ENCODE data around the gene FAM149B1.

Gene FAM149B1

DNA sequence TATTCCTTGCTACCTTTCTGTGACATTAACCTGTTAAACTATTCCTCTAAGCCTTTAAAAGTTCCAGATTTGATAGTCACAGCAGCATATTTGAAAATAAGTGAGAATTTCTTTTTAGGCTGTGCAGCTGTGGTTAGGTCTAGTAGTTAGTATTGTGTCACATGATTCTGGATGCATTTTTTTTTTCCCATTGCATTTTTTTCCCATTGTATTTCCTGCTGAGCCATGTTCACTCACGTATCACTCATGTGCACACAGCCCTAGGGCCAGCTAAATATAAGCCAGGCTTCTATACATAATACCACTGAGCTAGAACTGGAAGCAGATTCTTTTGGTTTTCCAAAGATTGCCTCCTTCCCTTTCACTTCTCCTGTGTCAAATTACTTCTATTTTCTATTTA, 41.8 kb downstream of the FAM149B1 start:
- TF ChIP-seq, protein P1, sequence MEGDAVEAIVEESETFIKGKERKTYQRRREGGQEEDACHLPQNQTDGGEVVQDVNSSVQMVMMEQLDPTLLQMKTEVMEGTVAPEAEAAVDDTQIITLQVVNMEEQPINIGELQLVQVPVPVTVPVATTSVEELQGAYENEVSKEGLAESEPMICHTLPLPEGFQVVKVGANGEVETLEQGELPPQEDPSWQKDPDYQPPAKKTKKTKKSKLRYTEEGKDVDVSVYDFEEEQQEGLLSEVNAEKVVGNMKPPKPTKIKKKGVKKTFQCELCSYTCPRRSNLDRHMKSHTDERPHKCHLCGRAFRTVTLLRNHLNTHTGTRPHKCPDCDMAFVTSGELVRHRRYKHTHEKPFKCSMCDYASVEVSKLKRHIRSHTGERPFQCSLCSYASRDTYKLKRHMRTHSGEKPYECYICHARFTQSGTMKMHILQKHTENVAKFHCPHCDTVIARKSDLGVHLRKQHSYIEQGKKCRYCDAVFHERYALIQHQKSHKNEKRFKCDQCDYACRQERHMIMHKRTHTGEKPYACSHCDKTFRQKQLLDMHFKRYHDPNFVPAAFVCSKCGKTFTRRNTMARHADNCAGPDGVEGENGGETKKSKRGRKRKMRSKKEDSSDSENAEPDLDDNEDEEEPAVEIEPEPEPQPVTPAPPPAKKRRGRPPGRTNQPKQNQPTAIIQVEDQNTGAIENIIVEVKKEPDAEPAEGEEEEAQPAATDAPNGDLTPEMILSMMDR (IDR thresholded peaks at IDR 0.05; ENCODE audit: poor library complexity, severe bottlenecking) = no peak
- H3K4me3 ChIP-seq (ENCODE audit: severe bottlenecking) = no peak overlapping the region
- ATAC-seq (ENCODE audit: low read depth) (peak; percentile 71), DNase-seq (ENCODE audit: low spot score) (no peak)
- H3K27me3 ChIP-seq (ENCODE audit: insufficient read depth, poor library complexity, severe bottlenecking) = no peaks in the 10 kb centered on the region
- no peaks in the 10 kb centered on the region for H3K4me1 ChIP-seq (ENCODE audit: insufficient read depth, poor library complexity, severe bottlenecking)
- H3K27ac ChIP-seq (ENCODE audit: poor library complexity, severe bottlenecking) = no peak overlapping the region
- H3K9me3 ChIP-seq (ENCODE audit: severe bottlenecking) = no peaks in the 10 kb centered on the region
- peaks cover 4% of the 10 kb centered on the region; the same call in 1 of the 2 replicates for H3K36me3 ChIP-seq (ENCODE audit: low read depth)

DNA sequence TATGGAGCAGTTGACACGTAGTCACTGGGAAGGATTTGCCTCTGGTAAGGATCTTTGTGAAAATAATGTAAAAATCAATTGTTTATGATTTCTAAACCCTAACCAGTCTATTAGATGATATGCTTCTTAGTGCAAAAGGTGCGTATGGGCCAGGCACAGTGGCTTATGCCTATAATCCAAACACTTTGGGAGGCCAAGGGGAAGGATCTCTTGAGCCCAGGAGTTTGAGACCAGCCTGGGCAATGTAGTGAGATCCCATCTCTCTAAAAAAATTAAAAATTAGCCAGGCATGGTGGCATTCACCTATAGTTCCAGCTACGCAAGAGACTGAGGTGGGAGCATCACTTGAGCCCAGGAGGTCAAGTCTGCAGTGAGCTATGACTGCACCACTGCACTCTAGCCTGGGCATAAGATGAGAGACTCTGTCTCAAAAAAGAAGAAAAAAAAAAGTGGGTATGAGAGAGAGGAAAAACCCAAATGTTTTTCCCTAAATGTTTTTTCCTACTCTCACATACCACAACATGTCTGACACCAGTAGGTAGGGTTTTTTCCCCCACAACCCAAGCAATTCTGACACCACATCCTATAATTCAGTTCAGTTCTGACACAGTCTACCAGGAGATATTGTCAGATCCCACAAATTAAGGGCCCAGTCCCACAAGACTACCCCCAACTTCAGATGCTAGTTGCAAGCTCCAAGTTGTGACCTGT, 42.6 kb downstream of the FAM149B1 start:
- DNase-seq (ENCODE audit: low spot score) (no peak), ATAC-seq (ENCODE audit: low read depth) (no peak)
- Histone ChIP-seq H3K36me3 (ENCODE audit: low read depth) (peaks cover 4% of the 10 kb centered on the region; the same call in 1 of the 2 replicates), H3K27ac (ENCODE audit: poor library complexity, severe bottlenecking) (no peak overlapping the region), H3K4me1 (ENCODE audit: insufficient read depth, poor library complexity, severe bottlenecking) (no peaks in the 10 kb centered on the region), H3K4me3 (ENCODE audit: severe bottlenecking) (no peak overlapping the region), H3K9me3 (ENCODE audit: severe bottlenecking) (no peaks in the 10 kb centered on the region), H3K27me3 (ENCODE audit: insufficient read depth, poor library complexity, severe bottlenecking) (no peaks in the 10 kb centered on the region)
- TF ChIP-seq, protein P1 (IDR thresholded peaks at IDR 0.05; ENCODE audit: poor library complexity, severe bottlenecking) = no peak

DNA sequence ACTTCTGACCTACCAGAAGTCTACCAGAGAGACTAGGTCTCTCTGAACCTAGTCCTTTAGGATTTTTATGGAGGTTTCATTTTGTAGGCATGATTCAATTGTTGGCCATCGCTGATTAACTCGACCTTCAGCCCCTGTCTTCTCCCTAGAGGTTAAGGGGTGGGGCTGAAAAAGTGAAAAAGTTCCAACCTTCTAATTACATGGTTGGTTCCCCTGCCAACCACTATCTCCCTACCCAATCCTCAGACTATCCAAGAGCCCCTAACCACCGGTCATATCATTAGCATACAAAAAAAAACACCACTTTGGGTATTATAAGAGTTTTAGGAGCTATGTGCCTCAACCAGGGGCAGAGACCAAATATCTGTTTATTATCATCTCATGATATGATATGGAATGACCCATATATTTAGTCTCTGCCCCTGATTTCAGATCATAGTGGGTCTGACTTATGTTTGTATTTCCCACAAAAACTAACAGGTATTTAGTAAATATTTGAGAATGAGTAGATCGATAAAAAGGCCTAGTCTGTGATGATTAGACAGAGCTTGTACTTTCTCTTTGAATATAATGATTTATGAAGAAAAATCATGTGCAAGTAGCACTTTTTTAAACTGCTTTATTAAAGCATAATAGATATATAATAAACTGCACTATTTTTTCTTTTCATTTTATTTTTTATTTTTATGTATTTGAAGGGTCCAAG, 43.3 kb downstream of the FAM149B1 start:
- DNase-seq (ENCODE audit: low spot score) (no peak), ATAC-seq (ENCODE audit: low read depth) (no peak)
- H3K27ac ChIP-seq (ENCODE audit: poor library complexity, severe bottlenecking) = no peak overlapping the region
- H3K4me3 ChIP-seq (ENCODE audit: severe bottlenecking) = no peak overlapping the region
- H3K27me3 ChIP-seq (ENCODE audit: insufficient read depth, poor library complexity, severe bottlenecking) = no peaks in the 10 kb centered on the region
- TF ChIP-seq, protein P1 (IDR thresholded peaks at IDR 0.05; ENCODE audit: poor library complexity, severe bottlenecking) = no peak
- H3K4me1 ChIP-seq (ENCODE audit: insufficient read depth, poor library complexity, severe bottlenecking) = no peaks in the 10 kb centered on the region
- no peaks in the 10 kb centered on the region for H3K9me3 ChIP-seq (ENCODE audit: severe bottlenecking)
- peaks cover 4% of the 10 kb centered on the region; the same call in 1 of the 2 replicates for H3K36me3 ChIP-seq (ENCODE audit: low read depth)

DNA sequence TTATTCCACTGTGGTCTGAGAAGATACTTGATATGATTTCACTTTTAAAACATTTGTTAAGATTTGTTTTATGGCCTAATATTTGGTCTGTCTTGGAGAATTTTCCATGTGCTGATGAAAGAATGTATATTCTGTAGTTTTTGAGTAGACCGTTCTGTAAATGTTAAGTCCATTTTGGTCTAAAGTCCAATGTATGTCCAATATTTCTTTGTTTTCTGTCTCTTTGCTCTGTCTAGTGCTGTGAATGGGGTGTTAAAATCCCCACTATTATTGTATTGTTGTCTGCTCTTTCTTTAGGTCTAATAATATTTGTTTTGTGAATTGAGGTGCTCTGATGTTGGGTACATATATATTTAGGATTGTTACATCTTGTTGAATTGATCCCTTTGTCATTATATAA, 47.8 kb downstream of the FAM149B1 start:
- ATAC-seq (ENCODE audit: low read depth) (no peak), DNase-seq (ENCODE audit: low spot score) (no peak)
- Histone ChIP-seq H3K36me3 (ENCODE audit: low read depth) (no peaks in the 10 kb centered on the region; the same call in 1 of the 2 replicates), H3K27me3 (ENCODE audit: insufficient read depth, poor library complexity, severe bottlenecking) (no peaks in the 10 kb centered on the region), H3K9me3 (ENCODE audit: severe bottlenecking) (no peaks in the 10 kb centered on the region), H3K27ac (ENCODE audit: poor library complexity, severe bottlenecking) (no peak overlapping the region), H3K4me3 (ENCODE audit: severe bottlenecking) (no peak overlapping the region), H3K4me1 (ENCODE audit: insufficient read depth, poor library complexity, severe bottlenecking) (no peaks in the 10 kb centered on the region)
- TF ChIP-seq, protein P1 (IDR thresholded peaks at IDR 0.05; ENCODE audit: poor library complexity, severe bottlenecking) = no peak

DNA sequence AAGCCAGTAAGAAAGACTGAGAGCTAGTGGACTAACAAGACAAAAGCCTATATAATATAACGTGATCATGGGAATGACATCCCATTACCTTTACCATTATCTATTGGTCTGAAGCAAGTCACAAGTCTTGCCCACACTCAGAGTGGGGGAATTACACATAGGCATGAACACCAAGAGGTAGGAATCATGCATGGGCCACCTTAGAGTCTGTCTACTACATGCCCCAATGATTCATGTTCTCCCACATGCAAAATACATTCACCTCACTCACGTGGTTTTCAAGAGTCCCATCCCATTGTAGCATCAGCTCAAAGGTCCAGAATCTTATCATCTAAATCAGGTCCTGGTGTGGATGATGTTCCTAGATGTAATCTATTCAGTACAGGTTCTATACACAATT, 49.7 kb downstream of the FAM149B1 start:
- DNase-seq (ENCODE audit: low spot score) = no peak
- H3K4me1 ChIP-seq (ENCODE audit: insufficient read depth, poor library complexity, severe bottlenecking) = no peaks in the 10 kb centered on the region
- TF ChIP-seq, protein P1 (IDR thresholded peaks at IDR 0.05; ENCODE audit: poor library complexity, severe bottlenecking) = no peak
- no peaks in the 10 kb centered on the region for H3K9me3 ChIP-seq (ENCODE audit: severe bottlenecking)
- no peak overlapping the region for H3K27ac ChIP-seq (ENCODE audit: poor library complexity, severe bottlenecking)
- no peak for ATAC-seq (ENCODE audit: low read depth)
- no peak overlapping the region for H3K4me3 ChIP-seq (ENCODE audit: severe bottlenecking)
- no peaks in the 10 kb centered on the region; the same call in 1 of the 2 replicates for H3K36me3 ChIP-seq (ENCODE audit: low read depth)
- no peaks in the 10 kb centered on the region for H3K27me3 ChIP-seq (ENCODE audit: insufficient read depth, poor library complexity, severe bottlenecking)

Data from RWPE2 (cell line).